GM12874 (cell line): ENCODE data around the gene FGGY.

Source experiments
- CTCF ChIP-seq: IDR thresholded peaks from 2 replicates; pipeline ENCODE4 v1.5.1; 2011; ENCODE audit warnings: low read depth, mild to moderate bottlenecking, control low read depth, low read length, moderate library complexity; ENCODE audit not compliant: insufficient read depth

FGGY gene

DNA sequence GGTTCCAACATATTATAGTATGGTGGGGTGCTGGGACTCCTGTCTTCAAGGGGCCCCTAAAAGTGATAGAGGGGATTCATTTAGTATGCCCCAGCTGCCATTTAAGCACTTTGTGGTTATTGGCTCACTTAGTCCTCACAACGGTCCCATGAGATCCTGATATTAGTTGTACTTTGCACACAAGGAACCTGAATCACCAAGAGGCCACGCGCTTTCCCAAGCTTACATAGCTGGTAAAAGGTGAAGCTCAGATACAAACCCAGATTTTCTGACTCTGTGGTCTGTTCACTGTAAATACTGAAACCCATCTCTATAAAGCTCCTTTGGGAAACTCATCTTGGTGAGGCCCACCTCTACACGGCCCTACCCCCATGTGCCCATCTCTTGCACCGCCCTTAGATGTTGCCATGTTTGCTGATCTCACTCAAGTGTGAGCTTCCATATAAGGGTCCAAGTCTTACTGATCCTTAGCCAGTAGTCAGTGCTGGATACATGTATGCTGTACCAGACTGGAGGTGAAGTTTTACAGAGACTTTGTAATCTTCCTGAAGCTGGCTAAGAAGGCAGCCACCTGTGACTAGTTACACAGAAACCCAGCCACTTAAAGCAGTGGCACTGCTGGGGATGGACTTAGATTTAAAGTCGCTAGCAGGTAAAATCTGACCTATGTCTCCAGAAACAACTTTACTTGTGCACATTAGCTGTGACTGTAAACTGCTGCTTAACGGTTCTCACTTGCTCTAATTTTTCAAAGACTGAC, 393.5 kb downstream of the FGGY start:
- no peak for TF ChIP-seq CTCF

- no peak for TF ChIP-seq CTCF
Measured at GRCh38 chr1:59691261-59691660, 394.4 kb downstream of the FGGY start.

DNA sequence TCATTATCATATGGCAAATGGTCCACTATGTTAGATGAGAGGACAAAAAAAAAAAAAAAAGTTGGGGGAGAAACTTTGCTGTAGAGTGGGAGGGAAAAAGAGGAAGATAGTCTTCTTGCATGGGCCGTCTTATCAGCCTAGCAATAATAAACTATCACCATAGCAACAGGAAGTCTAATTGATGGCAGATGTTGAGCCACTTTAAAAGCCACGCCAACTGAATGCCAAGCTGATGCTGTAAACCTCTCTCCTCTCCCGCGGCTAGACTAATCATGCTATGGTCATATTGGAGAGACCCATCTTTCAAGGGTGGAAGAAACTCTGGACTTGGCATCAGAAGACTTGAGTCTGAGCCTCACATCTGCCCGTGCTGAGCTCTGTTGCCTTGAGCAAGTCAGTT, 395.7 kb downstream of the FGGY start:
- no peak for TF ChIP-seq CTCF

- TF ChIP-seq CTCF: no peak
Measured at GRCh38 chr1:59693406-59693805, 396.5 kb downstream of the FGGY start.

DNA sequence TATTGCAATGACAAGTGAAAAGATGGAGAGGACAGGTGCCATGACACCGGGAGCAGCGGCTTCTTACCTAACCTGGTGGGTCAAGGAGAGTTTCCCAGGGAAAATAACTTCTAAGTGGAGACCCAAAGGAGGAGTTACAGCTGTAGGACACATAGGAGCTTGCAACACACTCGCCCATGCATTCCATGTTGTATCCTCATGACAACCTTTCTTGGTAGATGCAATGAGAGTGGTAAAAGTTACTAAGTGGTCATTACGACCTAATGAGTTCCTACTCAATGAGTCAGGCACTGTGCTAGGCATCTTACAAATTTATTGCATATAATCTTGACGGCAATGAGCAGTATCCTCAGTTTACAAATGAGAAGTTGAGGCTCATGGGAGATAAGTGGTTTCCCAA, 398.4 kb downstream of the FGGY start:
- no peak for TF ChIP-seq CTCF

DNA sequence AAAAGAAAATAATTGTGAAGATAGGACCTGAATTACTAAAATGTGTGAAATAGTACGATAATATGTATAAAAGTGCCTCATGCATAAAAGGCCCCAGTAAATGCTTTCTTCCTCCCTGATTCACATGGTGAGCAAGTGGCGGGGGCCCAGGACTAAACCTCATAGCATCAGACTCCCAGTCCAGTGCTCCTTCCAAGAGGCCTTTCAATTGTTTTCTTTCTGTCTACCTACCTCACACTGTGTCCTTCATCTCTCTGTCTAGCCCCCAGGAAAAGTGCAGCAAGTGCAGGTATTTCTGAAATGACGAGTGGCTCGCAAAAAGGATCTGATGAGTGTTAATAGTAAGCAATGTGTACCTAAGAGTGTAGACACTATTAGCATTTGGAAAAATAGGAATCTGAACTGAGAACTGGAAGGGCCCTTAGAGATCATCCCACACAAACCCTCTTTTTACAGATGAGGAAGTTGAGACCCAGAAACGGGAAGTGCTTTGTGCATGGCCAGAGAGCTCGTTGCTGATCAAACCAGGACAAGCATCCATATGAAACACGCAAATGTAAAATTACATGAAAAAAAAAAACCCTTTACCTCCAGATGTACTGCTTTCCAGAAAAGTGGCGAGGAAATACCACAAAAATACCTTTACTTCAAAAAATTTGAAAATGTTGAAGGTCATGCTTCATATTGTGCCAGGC, 399.7 kb downstream of the FGGY start:
- TF ChIP-seq CTCF: no peak

GRCh38 chr1:59697150-59697800, 400.4 kb downstream of the FGGY start:
- no peak for TF ChIP-seq CTCF
